Measurements from ENCODE around the gene HCRTR2.
"Not testable (repeated sequence)": the region's sequence is repeated elsewhere in the genome, so short reads cannot be mapped to it uniquely, and the experiment has no call there.

The HCRTR2 gene

GRCh38 chr6:55174211-55175026 lies at the start of gene HCRTR2:
HCRTR2 (plus strand) TSS chr6:55174515; CDS start chr6:55174588, 73 bp downstream.
- in situ Hi-C loops (cut with MboI; ENCODE audit: low sequenced_read_pairs) = no loop called here

GRCh38 chr6:55130806-55131324 lies 43.5 kb upstream of the HCRTR2 start:
- in situ Hi-C loops (cut with MboI; ENCODE audit: low sequenced_read_pairs) = no loop called here

- in situ Hi-C loops (cut with MboI; ENCODE audit: low sequenced_read_pairs) = no loop called here
Observed at GRCh38 chr6:55131616-55132015, 42.7 kb upstream of the HCRTR2 start.

GRCh38 chr6:55136916-55137315 lies 37.4 kb upstream of the HCRTR2 start:
- in situ Hi-C loops (cut with MboI; ENCODE audit: low sequenced_read_pairs) = no loop called here

GRCh38 chr6:55137929-55138693 lies 36.2 kb upstream of the HCRTR2 start:
- in situ Hi-C loops (cut with MboI; ENCODE audit: low sequenced_read_pairs) = no loop called here

GRCh38 chr6:55141611-55142010 lies 32.7 kb upstream of the HCRTR2 start:
- in situ Hi-C loops (cut with MboI; ENCODE audit: low sequenced_read_pairs) = no loop called here

GRCh38 chr6:55142610-55143009 lies 31.7 kb upstream of the HCRTR2 start:
- in situ Hi-C loops (cut with MboI; ENCODE audit: low sequenced_read_pairs) = no loop called here

GRCh38 chr6:55153284-55153683 lies 21.0 kb upstream of the HCRTR2 start:
- in situ Hi-C loops (cut with MboI; ENCODE audit: low sequenced_read_pairs) = no loop called here

- in situ Hi-C loops (cut with MboI; ENCODE audit: low sequenced_read_pairs) = not testable (repeated sequence)
Observed at GRCh38 chr6:55158784-55159183, 15.5 kb upstream of the HCRTR2 start.

- in situ Hi-C loops (cut with MboI; ENCODE audit: low sequenced_read_pairs) = no loop called here
Observed at GRCh38 chr6:55167860-55168259, 6.5 kb upstream of the HCRTR2 start.

GRCh38 chr6:55175078-55176049 lies 1.0 kb downstream of the HCRTR2 start:
- in situ Hi-C loops (cut with MboI; ENCODE audit: low sequenced_read_pairs) = no loop called here

- in situ Hi-C loops (cut with MboI; ENCODE audit: low sequenced_read_pairs) = no loop called here
Observed at GRCh38 chr6:55176958-55177357, 2.6 kb downstream of the HCRTR2 start.

- in situ Hi-C loops (cut with MboI; ENCODE audit: low sequenced_read_pairs) = no loop called here
Observed at GRCh38 chr6:55180258-55180657, 5.9 kb downstream of the HCRTR2 start.

GRCh38 chr6:55182016-55182650 lies 7.8 kb downstream of the HCRTR2 start:
- in situ Hi-C loops (cut with MboI; ENCODE audit: low sequenced_read_pairs) = no loop called here

GRCh38 chr6:55184782-55185530 lies 10.6 kb downstream of the HCRTR2 start:
- in situ Hi-C loops (cut with MboI; ENCODE audit: low sequenced_read_pairs) = no loop called here

GRCh38 chr6:55198715-55199114 lies 24.4 kb downstream of the HCRTR2 start:
- in situ Hi-C loops (cut with MboI; ENCODE audit: low sequenced_read_pairs) = no loop called here

- in situ Hi-C loops (cut with MboI; ENCODE audit: low sequenced_read_pairs) = no loop called here
Observed at GRCh38 chr6:55199239-55199638, 24.9 kb downstream of the HCRTR2 start.

- in situ Hi-C loops (cut with MboI; ENCODE audit: low sequenced_read_pairs) = no loop called here
Observed at GRCh38 chr6:55208478-55209458, 34.5 kb downstream of the HCRTR2 start.

Measured in HL-60/S4 treated with phorbol 12-myristate 13-acetate at 8.2 ng/mL for 4 days and 3 days (cell line).